ENCODE measurements around the gene TMED6. TPM values are rescaled to one million over a fixed set of nuclear protein-coding genes. Genes with fewer than 3 reads are reported as not detected.

Gene TMED6
- total RNA-seq, 1 donor: not detected

DNA sequence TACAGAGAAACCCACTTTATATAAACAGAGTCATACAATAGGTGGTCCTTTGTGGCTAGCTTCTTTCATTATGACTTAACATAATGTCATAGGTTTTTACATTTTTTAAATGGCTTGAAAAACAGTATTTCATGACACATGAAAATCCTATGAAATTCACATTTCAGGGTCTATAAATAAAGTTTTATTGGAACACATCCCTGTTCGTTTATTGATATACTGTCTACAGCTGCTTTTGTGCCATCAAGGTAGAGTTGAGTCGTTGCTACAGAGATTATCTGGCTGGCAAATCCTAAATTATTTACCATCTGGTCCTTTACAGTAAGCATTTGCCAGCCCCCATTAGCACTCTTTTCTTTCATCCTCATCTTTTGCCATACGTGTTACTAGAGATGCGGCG, 38.1 kb downstream of the TMED6 start:
- no peak overlapping the region for H3K4me3 ChIP-seq (ENCODE audit: low read depth, low read length)
- TF ChIP-seq, protein P1, sequence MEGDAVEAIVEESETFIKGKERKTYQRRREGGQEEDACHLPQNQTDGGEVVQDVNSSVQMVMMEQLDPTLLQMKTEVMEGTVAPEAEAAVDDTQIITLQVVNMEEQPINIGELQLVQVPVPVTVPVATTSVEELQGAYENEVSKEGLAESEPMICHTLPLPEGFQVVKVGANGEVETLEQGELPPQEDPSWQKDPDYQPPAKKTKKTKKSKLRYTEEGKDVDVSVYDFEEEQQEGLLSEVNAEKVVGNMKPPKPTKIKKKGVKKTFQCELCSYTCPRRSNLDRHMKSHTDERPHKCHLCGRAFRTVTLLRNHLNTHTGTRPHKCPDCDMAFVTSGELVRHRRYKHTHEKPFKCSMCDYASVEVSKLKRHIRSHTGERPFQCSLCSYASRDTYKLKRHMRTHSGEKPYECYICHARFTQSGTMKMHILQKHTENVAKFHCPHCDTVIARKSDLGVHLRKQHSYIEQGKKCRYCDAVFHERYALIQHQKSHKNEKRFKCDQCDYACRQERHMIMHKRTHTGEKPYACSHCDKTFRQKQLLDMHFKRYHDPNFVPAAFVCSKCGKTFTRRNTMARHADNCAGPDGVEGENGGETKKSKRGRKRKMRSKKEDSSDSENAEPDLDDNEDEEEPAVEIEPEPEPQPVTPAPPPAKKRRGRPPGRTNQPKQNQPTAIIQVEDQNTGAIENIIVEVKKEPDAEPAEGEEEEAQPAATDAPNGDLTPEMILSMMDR (IDR thresholded peaks at IDR 0.05; ENCODE audit: insufficient read depth, low read depth, low read length): no peak
- no peak for DNase-seq (ENCODE audit: low read depth)

DNA sequence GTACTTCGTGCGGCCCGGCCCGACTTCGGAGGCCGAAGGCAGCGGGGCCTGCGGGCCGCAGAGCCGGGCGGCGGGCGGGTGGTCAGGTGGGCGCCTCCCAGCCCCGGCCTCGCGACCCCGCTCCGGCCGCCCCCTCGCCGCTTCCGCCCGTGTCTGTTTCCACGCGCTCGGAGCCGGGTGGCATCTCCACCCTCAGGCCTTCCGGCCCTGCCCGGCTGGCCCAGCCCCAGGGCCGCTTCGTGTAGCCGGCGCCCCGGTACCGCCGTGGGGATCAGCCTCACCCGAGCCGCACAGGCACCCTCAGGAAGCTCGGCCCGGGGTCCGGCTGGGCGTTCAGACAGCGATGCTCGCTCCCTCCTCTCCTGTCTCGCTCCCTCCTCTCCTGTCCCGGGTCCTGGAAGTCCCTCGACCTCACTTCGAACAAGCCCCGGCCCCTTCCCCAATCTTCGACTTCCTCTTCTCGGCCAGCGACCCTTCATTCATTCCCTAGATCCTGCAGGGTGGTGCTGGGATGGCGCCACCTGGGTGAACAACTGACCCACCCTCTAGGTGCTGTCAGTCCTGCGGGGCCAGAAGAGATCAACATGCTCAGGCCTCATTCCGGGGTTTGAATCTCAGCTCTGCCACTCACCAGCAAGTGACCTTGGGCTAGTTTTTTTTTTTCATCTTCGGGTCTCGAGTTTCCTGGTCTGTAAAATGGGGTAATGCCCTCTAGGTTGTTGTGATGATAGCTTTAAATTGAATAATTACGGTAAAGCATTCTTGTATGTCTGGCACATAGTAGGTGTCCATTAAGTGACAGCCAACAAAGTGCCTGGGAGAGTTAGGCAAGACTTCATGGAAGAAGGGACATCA, 39.8 kb downstream of the TMED6 start:
- H3K4me3 ChIP-seq (ENCODE audit: low read depth, low read length): peak overlapping the region; percentile 85
- peak; percentile 24 for DNase-seq (ENCODE audit: low read depth)
- TF ChIP-seq, protein P1 (IDR thresholded peaks at IDR 0.05; ENCODE audit: insufficient read depth, low read depth, low read length): peak; percentile 2

DNA sequence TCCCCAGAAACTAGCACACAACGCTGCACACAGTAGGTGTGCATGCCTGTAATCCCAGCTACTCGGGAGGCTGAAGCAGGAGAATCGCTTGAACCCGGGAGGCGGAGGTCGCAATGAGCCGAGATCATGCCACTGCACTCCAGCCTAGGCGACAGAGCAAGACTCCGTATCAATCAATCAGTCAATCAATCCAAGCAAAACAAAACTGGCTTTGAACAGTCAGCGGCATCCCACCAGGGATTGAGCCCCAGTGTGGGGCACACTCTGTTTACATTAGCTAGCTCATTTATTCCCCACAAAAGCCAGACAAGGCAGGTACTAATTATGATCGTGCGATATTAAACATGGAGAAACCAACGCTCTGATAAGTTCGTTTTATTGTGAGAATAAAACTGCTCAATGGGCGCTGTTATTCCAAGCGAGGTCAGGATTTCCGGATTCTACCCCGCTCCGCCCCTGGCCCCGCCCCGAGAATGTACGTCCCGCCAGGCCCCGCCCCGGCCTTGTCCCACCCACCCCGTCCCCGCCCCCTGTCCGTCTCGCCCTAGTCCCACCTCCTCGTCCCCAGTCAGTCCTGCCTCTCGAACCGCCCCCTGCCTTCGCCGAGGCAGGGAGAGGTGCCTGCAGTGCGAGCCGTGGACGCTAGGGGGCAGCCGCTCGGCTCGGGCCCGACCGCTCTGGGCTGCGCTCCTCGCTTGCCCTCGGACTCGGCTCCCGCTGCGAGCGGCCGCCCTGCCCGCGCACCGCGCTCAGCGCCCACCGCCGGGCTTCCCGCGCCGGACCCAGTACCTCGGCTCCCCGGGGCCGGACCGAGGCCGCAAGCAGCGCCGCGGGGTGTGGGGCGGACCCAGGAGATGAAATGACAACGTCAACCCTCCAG, 40.7 kb downstream of the TMED6 start, which contains the start of gene VPS4A:
Gene VPS4A, plus strand, starts transcription at position 698 of the 880 bp plus-strand sequence. Its CDS starts 162 bp downstream, at position 860.
- peak within 1 kb of the TSS; percentile 85 for H3K4me3 ChIP-seq (ENCODE audit: low read depth, low read length)
- TF ChIP-seq, protein P1 (IDR thresholded peaks at IDR 0.05; ENCODE audit: insufficient read depth, low read depth, low read length): peak; percentile 74
- DNase-seq (ENCODE audit: low read depth): peak; percentile 97

DNA sequence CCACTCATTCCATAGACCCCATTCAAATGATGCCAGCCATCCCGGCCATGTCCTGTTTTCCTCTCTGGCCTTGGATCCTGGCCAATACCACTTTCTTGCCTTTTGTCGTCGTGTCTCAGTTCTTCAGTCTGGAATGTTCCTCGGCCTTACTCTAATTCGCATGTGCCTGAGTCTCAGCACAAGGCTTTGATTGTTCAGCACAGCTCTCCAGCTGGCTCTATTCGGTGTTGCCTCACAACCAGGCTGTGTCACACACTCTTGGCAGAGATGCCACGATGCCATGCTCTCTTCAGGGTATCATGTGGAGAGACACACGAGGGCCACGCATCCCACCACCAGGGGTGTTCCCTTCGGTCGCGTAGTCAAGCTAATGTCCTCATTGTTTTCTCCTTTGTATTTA, 42.3 kb downstream of the TMED6 start:
- TF ChIP-seq, protein P1 (IDR thresholded peaks at IDR 0.05; ENCODE audit: insufficient read depth, low read depth, low read length): no peak
- H3K4me3 ChIP-seq (ENCODE audit: low read depth, low read length): no peak overlapping the region
- DNase-seq (ENCODE audit: low read depth): no peak

DNA sequence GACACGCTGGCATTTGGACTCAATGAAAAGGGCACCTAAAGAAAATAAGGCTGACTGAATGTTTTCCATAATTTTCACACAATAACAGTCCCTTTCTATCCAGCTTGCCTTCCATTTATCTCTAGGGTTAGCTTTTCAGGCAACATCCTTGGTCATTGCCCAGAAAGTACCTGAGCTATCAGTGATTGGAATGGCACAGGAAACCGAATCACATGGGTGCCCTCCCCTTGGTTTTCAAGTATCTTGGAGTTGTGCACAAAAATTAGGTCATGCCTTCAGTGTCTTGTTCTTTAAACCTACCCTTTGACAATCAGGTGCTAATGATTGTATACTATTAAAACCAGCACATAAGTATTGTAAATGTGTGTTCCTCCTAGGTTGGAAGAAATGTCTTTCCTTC, 43.7 kb downstream of the TMED6 start:
- no peak for DNase-seq (ENCODE audit: low read depth)
- no peak overlapping the region for H3K4me3 ChIP-seq (ENCODE audit: low read depth, low read length)
- TF ChIP-seq, protein P1 (IDR thresholded peaks at IDR 0.05; ENCODE audit: insufficient read depth, low read depth, low read length): no peak

DNA sequence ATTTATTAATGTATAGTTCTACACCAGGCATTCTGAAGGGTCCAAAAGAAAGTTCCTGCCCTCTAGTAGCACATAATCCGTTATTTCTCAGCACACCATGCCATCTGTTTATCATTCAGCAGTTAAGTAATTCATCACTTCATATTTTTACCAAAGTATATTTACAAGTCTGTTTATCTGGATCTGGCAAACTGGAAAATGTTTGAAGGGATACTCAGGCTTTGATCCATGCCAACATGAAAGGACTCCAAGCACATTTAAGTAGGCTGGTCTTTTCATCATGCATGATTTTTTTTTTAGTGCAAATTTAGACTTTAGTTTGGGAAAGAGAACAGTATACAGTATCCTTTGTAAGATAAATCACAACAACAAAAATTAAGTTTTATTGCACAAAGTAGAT, 44.5 kb downstream of the TMED6 start:
- no peak for DNase-seq (ENCODE audit: low read depth)
- H3K4me3 ChIP-seq (ENCODE audit: low read depth, low read length): no peak overlapping the region
- TF ChIP-seq, protein P1 (IDR thresholded peaks at IDR 0.05; ENCODE audit: insufficient read depth, low read depth, low read length): no peak
